Loucy (cell line): ENCODE measurements around the gene KLK13.

Experiments used
- H2AFZ ChIP-seq: fragments of 200-600 bp; sonication (generic); 2 replicates; pipeline ENCODE4 v1.6.0; 2016; ENCODE audit warnings: antibody characterized with exemption, mild to moderate bottlenecking, low read length, moderate library complexity
- H3F3A ChIP-seq: fragments of 200-600 bp; 2 replicates; pipeline ENCODE4 v1.6.0; 2016; ENCODE audit warnings: antibody characterized with exemption, low read depth, mild to moderate bottlenecking
- H3K27me3 ChIP-seq: fragments of 200-600 bp; sonication (generic); 2 replicates; pipeline ENCODE4 v1.6.1; 2014; ENCODE audit warnings: low read length, mild to moderate bottlenecking; ENCODE audit not compliant: insufficient read depth, poor library complexity, severe bottlenecking
- H3K36me3 ChIP-seq: fragments of 200-600 bp; sonication (generic); 2 replicates; pipeline ENCODE4 v1.6.1; 2016; ENCODE audit warnings: low read length; ENCODE audit not compliant: insufficient read depth
- H3K4me1 ChIP-seq: fragments of 200-600 bp; sonication (generic); 2 replicates; pipeline ENCODE4 v1.5.1; 2014; ENCODE audit warnings: low read length, mild to moderate bottlenecking; ENCODE audit not compliant: insufficient read depth, poor library complexity, severe bottlenecking
- H3K4me2 ChIP-seq: fragments of 200-600 bp; sonication (generic); 2 replicates; pipeline ENCODE4 v1.6.0; 2014; ENCODE audit warnings: antibody characterized with exemption, low read length, low read depth, mild to moderate bottlenecking; ENCODE audit not compliant: poor library complexity, severe bottlenecking
- H3K4me3 ChIP-seq: fragments of 200-600 bp; sonication (generic); 2 replicates; pipeline ENCODE4 v1.5.1; 2014; ENCODE audit warnings: low read length, mild to moderate bottlenecking, mixed read lengths; ENCODE audit not compliant: poor library complexity, severe bottlenecking
- H3K79me2 ChIP-seq: fragments of 200-600 bp; sonication (generic); 2 replicates; pipeline ENCODE4 v1.6.1; 2014; ENCODE audit warnings: low read length; ENCODE audit not compliant: insufficient read depth
- H3K9ac ChIP-seq: fragments of 200-600 bp; sonication (generic); 2 replicates; pipeline ENCODE4 v1.6.0; 2014; ENCODE audit warnings: mild to moderate bottlenecking, low read depth, low read length, moderate library complexity; ENCODE audit not compliant: poor library complexity, severe bottlenecking
- H3K9me2 ChIP-seq: fragments of 200-600 bp; sonication (generic); replicated peaks from 2 replicates; pipeline ENCODE4 v1.6.1; 2016; ENCODE audit warnings: low read depth, low read length, mixed read lengths
- H3K9me3 ChIP-seq: fragments of 200-600 bp; sonication (generic); 2 replicates; pipeline ENCODE4 v1.6.1; 2014; ENCODE audit warnings: mild to moderate bottlenecking, antibody characterized with exemption, low read length, low read depth; ENCODE audit not compliant: insufficient read depth
- H4K20me1 ChIP-seq: fragments of 200-600 bp; sonication (generic); 2 replicates; pipeline ENCODE4 v1.6.0; 2014; ENCODE audit warnings: antibody characterized with exemption, low read length, mild to moderate bottlenecking; ENCODE audit not compliant: insufficient read depth, poor library complexity, severe bottlenecking
- EZH2phosphoT487 ChIP-seq: fragments of 200-600 bp; IDR thresholded peaks from 2 replicates; pipeline ENCODE4 v1.6.1; 2018; ENCODE audit warnings: antibody characterized with exemption, mild to moderate bottlenecking, moderate library complexity, borderline replicate concordance
- TF ChIP-seq, protein P1 (sequence below): fragments of 200-600 bp; sonication (generic); conservative IDR thresholded peaks from 2 replicates; pipeline ENCODE4 v1.5.1; 2014; ENCODE audit warnings: mild to moderate bottlenecking, antibody characterized with exemption, low read length

Gene KLK13

DNA sequence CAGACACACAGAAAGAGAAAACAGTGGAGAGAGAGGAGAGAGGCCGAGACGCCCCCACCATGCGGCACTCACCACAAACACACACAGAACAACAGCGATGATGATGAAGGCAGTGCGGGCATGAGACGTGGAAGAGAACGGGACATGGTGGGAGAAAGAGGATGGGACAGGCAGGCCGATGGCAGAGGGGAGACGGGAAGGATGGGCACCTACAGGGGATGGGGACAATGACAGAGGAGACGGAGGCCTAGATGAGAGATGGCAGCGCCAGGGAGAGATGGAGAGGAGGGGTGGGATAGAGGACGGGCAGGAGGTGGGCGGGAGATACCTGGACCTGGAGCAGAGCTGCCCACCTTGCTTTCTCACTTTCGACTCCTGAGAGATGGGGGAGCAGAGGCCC is 18.9 kb upstream of the KLK13 start:
- H2AFZ ChIP-seq = no peak overlapping the region
- no peaks in the 10 kb centered on the region for H3F3A ChIP-seq
- H3K9me3 ChIP-seq = no peaks in the 10 kb centered on the region; the same call in 1 of the 2 replicates
- TF ChIP-seq, protein P1, sequence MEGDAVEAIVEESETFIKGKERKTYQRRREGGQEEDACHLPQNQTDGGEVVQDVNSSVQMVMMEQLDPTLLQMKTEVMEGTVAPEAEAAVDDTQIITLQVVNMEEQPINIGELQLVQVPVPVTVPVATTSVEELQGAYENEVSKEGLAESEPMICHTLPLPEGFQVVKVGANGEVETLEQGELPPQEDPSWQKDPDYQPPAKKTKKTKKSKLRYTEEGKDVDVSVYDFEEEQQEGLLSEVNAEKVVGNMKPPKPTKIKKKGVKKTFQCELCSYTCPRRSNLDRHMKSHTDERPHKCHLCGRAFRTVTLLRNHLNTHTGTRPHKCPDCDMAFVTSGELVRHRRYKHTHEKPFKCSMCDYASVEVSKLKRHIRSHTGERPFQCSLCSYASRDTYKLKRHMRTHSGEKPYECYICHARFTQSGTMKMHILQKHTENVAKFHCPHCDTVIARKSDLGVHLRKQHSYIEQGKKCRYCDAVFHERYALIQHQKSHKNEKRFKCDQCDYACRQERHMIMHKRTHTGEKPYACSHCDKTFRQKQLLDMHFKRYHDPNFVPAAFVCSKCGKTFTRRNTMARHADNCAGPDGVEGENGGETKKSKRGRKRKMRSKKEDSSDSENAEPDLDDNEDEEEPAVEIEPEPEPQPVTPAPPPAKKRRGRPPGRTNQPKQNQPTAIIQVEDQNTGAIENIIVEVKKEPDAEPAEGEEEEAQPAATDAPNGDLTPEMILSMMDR = no peak
- no peaks in the 10 kb centered on the region for H3K9me2 ChIP-seq
- no peak overlapping the region for H3K4me3 ChIP-seq
- no peaks in the 10 kb centered on the region for H3K36me3 ChIP-seq
- H4K20me1 ChIP-seq = no peaks in the 10 kb centered on the region
- H3K4me2 ChIP-seq = no peak overlapping the region
- no peaks in the 10 kb centered on the region for H3K27me3 ChIP-seq
- no peak overlapping the region for H3K9ac ChIP-seq
- H3K4me1 ChIP-seq = no peaks in the 10 kb centered on the region
- no peaks in the 10 kb centered on the region for H3K79me2 ChIP-seq

GRCh38 chr19:51083181-51083580 is 18.3 kb upstream of the KLK13 start:
- H3F3A ChIP-seq = no peaks in the 10 kb centered on the region
- no peaks in the 10 kb centered on the region for H3K79me2 ChIP-seq
- TF ChIP-seq, protein P1 = no peak
- TF ChIP-seq EZH2phosphoT487 = no peak
- H4K20me1 ChIP-seq = no peaks in the 10 kb centered on the region
- H3K4me1 ChIP-seq = no peaks in the 10 kb centered on the region
- no peak overlapping the region for H2AFZ ChIP-seq
- H3K9me2 ChIP-seq = no peaks in the 10 kb centered on the region
- H3K27me3 ChIP-seq = no peaks in the 10 kb centered on the region
- no peak overlapping the region for H3K9ac ChIP-seq
- no peak overlapping the region for H3K4me3 ChIP-seq
- H3K4me2 ChIP-seq = no peak overlapping the region
- no peaks in the 10 kb centered on the region for H3K36me3 ChIP-seq
- H3K9me3 ChIP-seq = no peaks in the 10 kb centered on the region; the same call in 1 of the 2 replicates

GRCh38 chr19:51082611-51083010 is 17.7 kb upstream of the KLK13 start, which contains the start of gene KLK14:
Gene KLK14, minus strand, starts transcription at chr19:51082887. Its CDS starts 273 bp downstream, at chr19:51082614.
- H3K9me3 ChIP-seq = no peaks in the 10 kb centered on the region; the same call in 1 of the 2 replicates
- no peak within 1 kb of the TSS for H3K4me2 ChIP-seq
- no peaks in the 10 kb centered on the region for H3K9me2 ChIP-seq
- H3K79me2 ChIP-seq = no peaks in the 10 kb centered on the region
- TF ChIP-seq, protein P1 = no peak
- no peak for TF ChIP-seq EZH2phosphoT487
- H3F3A ChIP-seq = no peaks in the 10 kb centered on the region
- H3K4me3 ChIP-seq = no peak within 1 kb of the TSS
- no peak within 1 kb of the TSS for H3K9ac ChIP-seq
- H4K20me1 ChIP-seq = no peaks in the 10 kb centered on the region
- no peaks in the 10 kb centered on the region for H3K36me3 ChIP-seq
- no peaks in the 10 kb centered on the region for H3K4me1 ChIP-seq
- H2AFZ ChIP-seq = no peak within 1 kb of the TSS
- no peaks in the 10 kb centered on the region for H3K27me3 ChIP-seq
